Measurements from ENCODE around the gene TGM6. TPM values are rescaled to one million over a fixed set of nuclear protein-coding genes. Genes with fewer than 3 reads are reported as not detected.

Gene TGM6
- total RNA-seq, 1 donor from 2014 or later, result not detected

- Histone ChIP-seq H3K4me1 (no peaks in the 10 kb centered on the region), H3K27me3 (ENCODE audit: low read depth) (peaks cover 52% of the 10 kb centered on the region), H3K4me3 (no peak overlapping the region), H3K9me3 (replicated peaks) (peaks cover 20% of the 10 kb centered on the region), H3K36me3 (no peaks in the 10 kb centered on the region), H3K27ac (replicated peaks) (no peak overlapping the region)
- no peak for DNase-seq
- TF ChIP-seq, protein P1, sequence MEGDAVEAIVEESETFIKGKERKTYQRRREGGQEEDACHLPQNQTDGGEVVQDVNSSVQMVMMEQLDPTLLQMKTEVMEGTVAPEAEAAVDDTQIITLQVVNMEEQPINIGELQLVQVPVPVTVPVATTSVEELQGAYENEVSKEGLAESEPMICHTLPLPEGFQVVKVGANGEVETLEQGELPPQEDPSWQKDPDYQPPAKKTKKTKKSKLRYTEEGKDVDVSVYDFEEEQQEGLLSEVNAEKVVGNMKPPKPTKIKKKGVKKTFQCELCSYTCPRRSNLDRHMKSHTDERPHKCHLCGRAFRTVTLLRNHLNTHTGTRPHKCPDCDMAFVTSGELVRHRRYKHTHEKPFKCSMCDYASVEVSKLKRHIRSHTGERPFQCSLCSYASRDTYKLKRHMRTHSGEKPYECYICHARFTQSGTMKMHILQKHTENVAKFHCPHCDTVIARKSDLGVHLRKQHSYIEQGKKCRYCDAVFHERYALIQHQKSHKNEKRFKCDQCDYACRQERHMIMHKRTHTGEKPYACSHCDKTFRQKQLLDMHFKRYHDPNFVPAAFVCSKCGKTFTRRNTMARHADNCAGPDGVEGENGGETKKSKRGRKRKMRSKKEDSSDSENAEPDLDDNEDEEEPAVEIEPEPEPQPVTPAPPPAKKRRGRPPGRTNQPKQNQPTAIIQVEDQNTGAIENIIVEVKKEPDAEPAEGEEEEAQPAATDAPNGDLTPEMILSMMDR (IDR thresholded peaks at IDR 0.05; ENCODE audit: borderline replicate concordance), result no peak
- intact Hi-C loops (cut with micrococcal nuclease), result no loop called here
Measured at GRCh38 chr20:2429051-2429450, 48.4 kb downstream of the TGM6 start.

DNA sequence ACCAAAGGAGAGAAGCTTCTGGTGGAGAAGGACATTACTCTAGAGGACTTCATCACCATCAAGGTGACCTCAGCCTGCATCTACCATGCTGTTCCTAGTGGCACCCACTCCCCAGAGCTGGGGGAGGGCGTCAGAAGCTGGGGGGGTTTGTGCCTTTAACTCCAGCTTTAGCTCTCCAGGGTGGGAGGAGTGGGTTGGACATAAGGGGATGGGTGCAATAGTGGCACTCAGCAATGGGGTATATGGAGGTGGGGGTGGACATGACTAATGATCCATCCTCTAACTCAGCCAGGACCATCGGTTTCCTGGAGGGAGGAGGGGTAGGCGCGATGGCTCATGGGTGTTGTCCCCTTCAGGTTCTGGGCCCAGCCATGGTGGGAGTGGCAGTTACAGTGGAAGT lies 49.8 kb downstream of the TGM6 start:
- TF ChIP-seq, protein P1 (IDR thresholded peaks at IDR 0.05; ENCODE audit: borderline replicate concordance), result no peak
- H3K9me3 ChIP-seq (replicated peaks), result peaks cover 8% of the 10 kb centered on the region
- peaks cover 52% of the 10 kb centered on the region for H3K27me3 ChIP-seq (ENCODE audit: low read depth)
- H3K4me3 ChIP-seq, result no peak overlapping the region
- H3K36me3 ChIP-seq, result no peaks in the 10 kb centered on the region
- no peaks in the 10 kb centered on the region for H3K4me1 ChIP-seq
- no peak for DNase-seq
- intact Hi-C loops (cut with micrococcal nuclease), result no loop called here
- H3K27ac ChIP-seq (replicated peaks), result no peak overlapping the region

DNA sequence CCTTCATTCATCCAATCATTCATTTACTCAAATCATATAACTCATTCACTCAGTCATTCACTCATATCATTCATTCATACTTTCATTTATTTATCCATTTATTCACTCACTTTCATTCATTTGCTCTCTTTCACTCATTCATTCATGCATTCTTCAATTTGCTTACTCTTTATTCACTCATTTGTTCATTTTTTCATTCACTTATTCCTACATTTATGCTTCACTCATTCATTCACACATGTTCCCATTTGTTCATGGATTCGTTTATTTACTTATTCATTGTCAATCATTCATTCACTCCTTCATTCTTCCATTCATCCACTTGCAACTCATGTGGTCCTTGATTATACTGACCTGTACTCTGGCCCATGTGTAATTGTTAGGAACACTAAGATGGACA lies 50.5 kb downstream of the TGM6 start:
- Histone ChIP-seq H3K27ac (replicated peaks) (no peak overlapping the region), H3K36me3 (no peaks in the 10 kb centered on the region), H3K9me3 (replicated peaks) (peaks cover 3% of the 10 kb centered on the region), H3K27me3 (ENCODE audit: low read depth) (peaks cover 52% of the 10 kb centered on the region), H3K4me3 (no peak overlapping the region), H3K4me1 (no peaks in the 10 kb centered on the region)
- intact Hi-C loops (cut with micrococcal nuclease), result no loop called here
- no peak for DNase-seq
- TF ChIP-seq, protein P1 (IDR thresholded peaks at IDR 0.05; ENCODE audit: borderline replicate concordance), result no peak

- no peak overlapping the region for H3K27ac ChIP-seq (replicated peaks)
- intact Hi-C loops (cut with micrococcal nuclease), result no loop called here
- no peak for DNase-seq
- no peak overlapping the region for H3K4me3 ChIP-seq
- H3K36me3 ChIP-seq, result no peaks in the 10 kb centered on the region
- H3K4me1 ChIP-seq, result no peaks in the 10 kb centered on the region
- TF ChIP-seq, protein P1 (IDR thresholded peaks at IDR 0.05; ENCODE audit: borderline replicate concordance), result no peak
- H3K27me3 ChIP-seq (ENCODE audit: low read depth), result peaks cover 7% of the 10 kb centered on the region
- peaks cover 18% of the 10 kb centered on the region for H3K9me3 ChIP-seq (replicated peaks)
Measured at GRCh38 chr20:2446845-2447244, 66.1 kb downstream of the TGM6 start.

DNA sequence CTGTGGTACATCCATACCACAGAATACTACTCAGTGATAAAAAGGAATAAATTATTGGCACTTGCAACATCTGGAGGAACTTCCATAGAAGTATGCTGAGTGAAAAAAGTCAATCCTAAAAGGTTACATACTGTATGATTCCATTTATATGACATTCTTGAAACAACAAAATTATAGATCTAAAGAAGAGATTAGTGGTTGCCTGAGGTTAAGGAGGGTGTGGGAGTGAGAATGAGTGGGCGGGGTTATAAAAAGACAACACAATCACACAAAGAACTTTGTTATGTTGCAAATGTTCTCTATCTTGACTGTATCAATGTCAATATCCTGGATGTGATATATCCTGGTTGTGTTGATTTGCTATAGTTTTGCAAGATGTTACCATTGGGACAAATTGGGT lies 68.7 kb downstream of the TGM6 start:
- TF ChIP-seq, protein P1 (IDR thresholded peaks at IDR 0.05; ENCODE audit: borderline replicate concordance), result no peak
- intact Hi-C loops (cut with micrococcal nuclease), result no loop called here
- no peaks in the 10 kb centered on the region for H3K36me3 ChIP-seq

GRCh38 chr20:2451422-2451821 lies 70.7 kb downstream of the TGM6 start:
- no peak overlapping the region for H3K27ac ChIP-seq (replicated peaks)
- no peak overlapping the region for H3K4me3 ChIP-seq
- no peaks in the 10 kb centered on the region for H3K27me3 ChIP-seq (ENCODE audit: low read depth)
- peaks cover 11% of the 10 kb centered on the region for H3K9me3 ChIP-seq (replicated peaks)
- no peak for DNase-seq
- no peaks in the 10 kb centered on the region for H3K36me3 ChIP-seq
- H3K4me1 ChIP-seq, result no peaks in the 10 kb centered on the region
- TF ChIP-seq, protein P1 (IDR thresholded peaks at IDR 0.05; ENCODE audit: borderline replicate concordance), result no peak
- intact Hi-C loops (cut with micrococcal nuclease), result loop anchor here (5.0 kb wide), 1 partner anchor 244 kb away; no protein-coding TSS in a partner anchor

More for the DNA sequence above, 68.7 kb downstream of the TGM6 start:
- Histone ChIP-seq H3K4me3 (no peak overlapping the region), H3K27ac (replicated peaks) (no peak overlapping the region), H3K27me3 (ENCODE audit: low read depth) (peaks cover 7% of the 10 kb centered on the region), H3K4me1 (no peaks in the 10 kb centered on the region), H3K9me3 (replicated peaks) (peaks cover 18% of the 10 kb centered on the region)
- no peak for DNase-seq
